Superior temporal gyrus (tissue), 1 donor: ENCODE measurements around the gene SPRY1.

Source experiments
- DNase-seq: peaks from one replicate; pipeline ENCODE4 v3.0.0-alpha.2; 2016; ENCODE audit errors: extremely low spot score

The SPRY1 gene

DNA sequence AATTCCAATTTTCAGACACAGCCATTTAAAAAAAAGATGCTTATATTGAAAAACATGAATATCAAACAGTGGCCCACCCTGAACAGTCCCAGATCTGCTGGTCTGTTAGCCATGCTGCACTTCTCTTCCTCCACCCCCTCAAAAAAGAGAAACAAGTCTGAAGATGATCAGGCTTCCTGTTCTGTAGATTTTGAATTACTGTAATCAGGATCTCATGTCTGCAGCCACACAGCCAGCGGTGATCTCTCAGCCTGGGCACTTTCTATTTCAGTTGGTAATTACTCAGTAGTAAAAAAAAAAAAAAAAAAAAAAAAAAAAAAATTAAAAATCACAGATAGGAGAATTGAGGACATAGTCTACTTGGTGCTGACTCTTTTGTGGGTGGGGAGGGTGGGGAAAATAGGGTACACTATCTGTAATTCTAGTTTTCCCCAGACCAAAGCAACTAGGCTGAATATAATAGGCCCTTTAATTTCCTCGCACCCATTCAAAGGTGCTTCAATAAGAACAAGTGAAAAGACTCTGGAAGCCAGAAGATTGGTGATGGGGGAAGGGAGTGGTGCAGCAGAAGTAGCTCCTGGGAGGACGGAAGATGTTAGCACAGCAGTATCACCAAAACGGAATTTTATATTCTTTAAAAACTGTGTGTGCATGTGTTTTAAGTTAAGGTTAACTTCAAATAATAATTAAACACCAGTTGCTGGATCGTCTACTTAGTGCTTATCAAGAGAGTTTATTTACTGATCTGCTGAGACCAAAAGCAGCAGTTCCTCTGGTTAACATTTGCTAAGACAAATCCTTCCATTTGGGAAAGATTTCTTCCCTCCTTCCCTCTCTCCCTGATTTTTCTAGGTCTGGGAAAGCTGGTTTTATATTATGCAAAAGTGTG lies 47.0 kb downstream of the SPRY1 start:
- DNase-seq = peak; percentile 35

DNA sequence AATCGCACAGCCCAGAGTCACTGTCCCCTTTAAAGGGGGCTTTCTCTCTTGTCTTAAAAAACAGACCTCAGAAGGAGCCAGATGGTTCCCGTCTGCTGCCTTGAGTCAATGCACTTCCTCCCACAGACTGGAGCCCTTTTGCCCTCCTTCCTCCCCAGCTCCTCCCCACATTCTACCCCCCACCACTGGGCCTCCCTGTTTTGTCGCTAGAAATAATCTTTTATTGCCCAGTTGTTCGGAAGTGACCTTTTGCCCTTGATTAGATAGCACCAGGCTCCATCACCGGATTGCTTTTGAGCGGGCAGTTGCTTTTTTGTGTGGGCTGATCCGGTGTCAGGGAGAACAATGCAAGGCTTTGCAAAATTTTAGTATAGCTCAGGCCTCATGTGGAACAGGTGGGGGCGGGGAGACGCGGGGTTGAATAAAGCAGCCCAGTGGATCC lies 47.7 kb downstream of the SPRY1 start:
- DNase-seq = no peak

DNA sequence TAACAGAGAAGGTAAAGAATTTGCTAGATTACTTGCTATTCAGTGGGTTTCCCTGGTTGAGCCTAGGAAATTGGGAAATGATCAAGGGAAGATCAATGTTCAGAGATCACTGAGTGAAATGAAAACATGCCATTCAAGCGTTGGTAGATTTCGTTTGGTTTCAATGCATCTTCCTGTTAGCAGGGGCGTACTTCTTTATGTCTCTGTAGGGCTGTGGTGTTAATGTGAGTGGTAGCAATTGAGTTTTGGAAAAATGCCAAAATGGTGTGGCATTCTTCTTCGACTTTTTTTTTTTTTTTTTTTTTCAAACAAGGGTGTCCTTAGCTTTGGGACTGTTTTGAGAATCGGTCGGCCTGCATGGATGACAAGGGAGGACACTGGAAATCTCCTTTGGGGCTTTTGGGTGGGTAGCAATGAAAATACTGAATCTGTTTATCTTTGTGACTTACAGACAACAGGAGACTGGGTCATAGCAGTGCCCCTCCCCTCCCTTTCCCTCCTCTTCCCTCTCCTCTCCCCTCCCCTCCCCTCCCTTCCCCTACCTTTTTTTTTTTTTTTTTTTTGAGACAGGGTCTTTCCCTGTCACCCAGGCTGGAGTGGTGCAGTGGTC lies 50.4 kb downstream of the SPRY1 start:
- no peak for DNase-seq

DNA sequence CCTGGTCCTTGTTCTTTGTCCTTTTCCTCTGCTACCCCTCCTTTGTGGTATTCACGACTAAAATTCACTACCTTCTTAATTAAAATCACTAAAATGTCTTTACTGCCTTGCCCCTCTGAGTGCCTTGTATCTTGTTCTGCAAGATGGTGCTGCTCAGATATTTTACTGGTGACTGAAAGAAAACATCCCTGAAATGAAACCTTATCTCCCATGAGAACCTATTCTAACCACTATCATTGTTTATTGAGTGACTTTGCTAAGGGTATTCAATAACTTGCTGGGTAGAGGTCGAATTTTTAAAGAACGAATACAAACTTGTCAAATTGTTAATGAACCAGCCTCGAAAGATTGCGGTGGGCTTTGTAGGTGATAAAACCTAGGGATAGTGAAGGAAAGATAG lies 52.8 kb downstream of the SPRY1 start:
- DNase-seq = no peak

DNA sequence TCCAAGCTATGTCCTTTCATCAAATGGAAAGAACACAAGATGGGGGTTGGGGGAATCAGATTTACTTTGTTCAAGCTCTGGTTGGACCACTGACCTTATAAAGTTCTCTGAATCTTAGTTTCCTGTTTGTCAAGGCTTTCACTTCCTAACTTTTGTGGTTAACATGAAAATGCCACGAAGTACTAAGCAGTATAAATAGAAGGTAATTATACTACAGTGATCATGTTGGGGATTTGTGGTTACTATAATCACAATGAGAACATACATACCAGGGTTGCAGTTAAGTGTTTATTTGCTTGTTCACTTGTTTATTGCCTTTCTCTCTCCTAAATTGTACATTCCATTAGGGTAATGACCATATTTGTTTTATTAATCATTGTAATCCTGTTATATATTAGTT lies 53.2 kb downstream of the SPRY1 start:
- DNase-seq = no peak

DNA sequence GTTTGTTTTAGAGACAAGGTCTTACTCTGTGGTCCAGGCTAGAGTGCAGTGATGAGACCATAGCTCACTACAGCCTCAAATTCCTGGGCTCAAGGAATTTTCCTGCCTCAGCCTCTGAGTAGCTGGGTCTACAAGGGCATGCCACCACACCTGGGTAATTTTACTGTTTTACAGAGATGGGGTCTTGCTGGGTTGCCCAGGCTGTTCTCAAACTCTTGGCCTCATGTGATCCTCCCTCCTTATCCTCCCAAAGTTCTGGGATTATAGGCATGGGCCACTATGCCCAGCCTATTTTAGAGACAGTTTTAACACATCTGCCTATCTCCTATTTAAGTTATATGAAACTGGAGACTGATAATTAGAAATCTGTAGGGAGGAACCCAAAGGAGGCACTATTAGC lies 53.8 kb downstream of the SPRY1 start:
- no peak for DNase-seq

DNA sequence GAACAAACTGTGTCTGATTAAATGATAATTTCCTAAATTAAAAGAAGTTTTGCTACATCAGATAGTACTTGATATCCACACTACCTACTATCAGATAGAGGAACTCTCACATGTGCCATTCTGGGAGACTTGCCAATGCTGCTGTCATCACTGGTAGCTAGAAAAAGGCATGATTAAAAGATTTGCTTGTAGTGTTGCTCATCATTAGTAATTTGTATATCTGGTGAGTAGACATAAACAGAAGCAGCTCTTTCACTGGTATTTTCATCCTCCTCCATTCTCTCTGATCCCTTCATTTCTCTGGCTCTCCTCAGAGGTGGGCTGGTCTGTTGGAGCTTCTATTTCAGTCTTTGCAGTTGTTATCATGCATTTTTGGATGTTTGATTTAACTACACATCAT lies 56.0 kb downstream of the SPRY1 start:
- DNase-seq = peak; percentile 72

DNA sequence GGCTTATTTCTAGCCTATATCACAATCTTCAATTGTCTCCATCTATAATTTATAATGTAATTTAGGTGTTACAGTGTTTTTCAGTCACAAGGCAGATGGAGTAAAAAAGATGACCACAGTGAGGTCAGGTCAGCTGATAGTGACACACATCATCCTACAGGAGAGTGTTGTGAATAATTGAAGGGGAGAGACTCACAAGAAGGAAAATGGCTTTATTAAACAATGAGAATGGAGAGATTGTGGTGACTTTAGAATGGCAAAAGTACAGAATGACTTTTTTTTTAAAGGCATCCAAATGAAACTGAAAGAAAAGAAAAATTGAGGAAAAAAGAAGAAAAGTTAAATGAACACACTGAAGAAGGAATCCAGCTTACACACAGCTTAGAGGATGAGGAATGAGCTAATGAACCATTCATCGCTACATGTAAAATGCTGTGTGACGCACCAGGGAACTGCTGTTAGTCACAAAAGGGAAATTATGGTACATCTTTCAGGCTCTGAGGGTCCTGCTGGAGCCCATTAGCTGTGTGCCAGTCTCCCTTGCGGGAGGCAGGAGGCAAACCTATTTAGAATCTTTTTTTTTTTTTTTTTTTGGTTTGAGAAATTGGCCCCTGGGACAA lies 56.6 kb downstream of the SPRY1 start:
- DNase-seq = no peak
